Stimulated activated CD4-positive, alpha-beta T cell treated with anti-CD3 and anti-CD28 coated beads, Interleukin-2, amount 100 ng/mL, for 24 hours (primary cell): ENCODE measurements around the gene CAPN11.
"Not testable (repeated sequence)": the region's sequence is repeated elsewhere in the genome, so short reads cannot be mapped to it uniquely, and the experiment has no call there.

Experiments
- DNase-seq, 2 donors: peaks; one replicate each; pipeline ENCODE4 v3.0.0-alpha.2; 2020

The CAPN11 gene

GRCh38 chr6:44183783-44184182, 25.2 kb downstream of the CAPN11 start:
- no peak for DNase-seq

GRCh38 chr6:44185356-44185755, 26.7 kb downstream of the CAPN11 start:
- not testable (repeated sequence) for DNase-seq

GRCh38 chr6:44185953-44186634, 27.5 kb downstream of the CAPN11 start:
- peak in 1 of 2 donors; percentile 11 for DNase-seq

GRCh38 chr6:44186635-44187025, 28.0 kb downstream of the CAPN11 start:
- DNase-seq, result no peak

- DNase-seq, result no peak
Measured at GRCh38 chr6:44188819-44189218, 30.2 kb downstream of the CAPN11 start.

GRCh38 chr6:44189257-44189656, 30.6 kb downstream of the CAPN11 start:
- DNase-seq, result no peak

GRCh38 chr6:44190715-44191114, 32.1 kb downstream of the CAPN11 start:
- no peak for DNase-seq

- no peak for DNase-seq
Measured at GRCh38 chr6:44192428-44193041, 33.9 kb downstream of the CAPN11 start.

- DNase-seq, result no peak
Measured at GRCh38 chr6:44193307-44193910, 34.8 kb downstream of the CAPN11 start.

GRCh38 chr6:44194326-44194725, 35.7 kb downstream of the CAPN11 start:
- DNase-seq, result no peak

GRCh38 chr6:44196351-44196750, 37.7 kb downstream of the CAPN11 start:
- DNase-seq, result not testable (repeated sequence)

GRCh38 chr6:44198684-44199083, 40.1 kb downstream of the CAPN11 start:
- DNase-seq, result no peak

- no peak for DNase-seq
Measured at GRCh38 chr6:44199883-44200282, 41.3 kb downstream of the CAPN11 start.

- DNase-seq, result no peak
Measured at GRCh38 chr6:44201200-44201599, 42.6 kb downstream of the CAPN11 start.

GRCh38 chr6:44201638-44202303, 43.2 kb downstream of the CAPN11 start:
- DNase-seq, result no peak

- no peak for DNase-seq
Measured at GRCh38 chr6:44202332-44202971, 43.8 kb downstream of the CAPN11 start.

- DNase-seq, result no peak
Measured at GRCh38 chr6:44202972-44203750, 44.5 kb downstream of the CAPN11 start.

GRCh38 chr6:44203955-44204354, 45.3 kb downstream of the CAPN11 start:
- no peak for DNase-seq

GRCh38 chr6:44207966-44208365, 49.3 kb downstream of the CAPN11 start:
- DNase-seq, result no peak

GRCh38 chr6:44211284-44211683, 52.7 kb downstream of the CAPN11 start:
- DNase-seq, result no peak

GRCh38 chr6:44214307-44214706, 55.7 kb downstream of the CAPN11 start:
- DNase-seq, result no peak

GRCh38 chr6:44216677-44217331, 58.2 kb downstream of the CAPN11 start, which contains the start of gene MYMX:
MYMX (plus strand) TSS chr6:44216926; CDS start chr6:44217472, 546 bp downstream.
- no peak for DNase-seq
